Liver (tissue), 3 donors: ENCODE data around the gene BIN1.

Experiments used
- CTCF ChIP-seq: fragments of 150-350 bp; IDR thresholded peaks from 2 replicates; pipeline ENCODE4 v1.5.1; 2017; ENCODE audit warnings: improper control_type of control experiment, low read depth, low read length; ENCODE audit not compliant: missing input control
- HNF4G ChIP-seq: IDR thresholded peaks from 2 replicates; pipeline ENCODE4 v1.6.1; 2016; ENCODE audit warnings: antibody characterized with exemption
- JUND ChIP-seq, 2 donors: IDR thresholded peaks; 2 replicates each; pipeline ENCODE4 v1.6.1; 2016; ENCODE audit warnings: antibody characterized with exemption in 2 of 2
- RAD21 ChIP-seq, 2 donors: IDR thresholded peaks; 2 replicates each; pipeline ENCODE4 v1.6.1; 2016; ENCODE audit warnings: antibody characterized with exemption in 2 of 2, mild to moderate bottlenecking in 2 of 2
- RXRA ChIP-seq, 2 donors: IDR thresholded peaks; 2 replicates each; pipeline ENCODE4 v1.6.1; 2017 to 2018; ENCODE audit warnings: antibody characterized with exemption in 2 of 2, mild to moderate bottlenecking in 1 of 2
- ZBTB33 ChIP-seq: IDR thresholded peaks from 2 replicates; pipeline ENCODE4 v1.6.1; 2016; ENCODE audit warnings: antibody characterized with exemption
- donor health status: healthy.
- donor health status: healthy.

- TF ChIP-seq CTCF (no peak), RXRA (IDR thresholded peaks at IDR 0.05) (no peak), HNF4G (no peak), JUND (IDR thresholded peaks at IDR 0.05) (no peak), ZBTB33 (no peak), RAD21 (IDR thresholded peaks at IDR 0.05) (no peak)
Measured at GRCh38 chr2:127095367-127095641, 11.7 kb downstream of the BIN1 start.
